Measurements from ENCODE around the gene POLR3A. TPM values are rescaled to one million over a fixed set of nuclear protein-coding genes. Genes with fewer than 3 reads are reported as not detected.

The POLR3A gene
- total RNA-seq, 1 donor from 2014 or later: 12.6 TPM

DNA sequence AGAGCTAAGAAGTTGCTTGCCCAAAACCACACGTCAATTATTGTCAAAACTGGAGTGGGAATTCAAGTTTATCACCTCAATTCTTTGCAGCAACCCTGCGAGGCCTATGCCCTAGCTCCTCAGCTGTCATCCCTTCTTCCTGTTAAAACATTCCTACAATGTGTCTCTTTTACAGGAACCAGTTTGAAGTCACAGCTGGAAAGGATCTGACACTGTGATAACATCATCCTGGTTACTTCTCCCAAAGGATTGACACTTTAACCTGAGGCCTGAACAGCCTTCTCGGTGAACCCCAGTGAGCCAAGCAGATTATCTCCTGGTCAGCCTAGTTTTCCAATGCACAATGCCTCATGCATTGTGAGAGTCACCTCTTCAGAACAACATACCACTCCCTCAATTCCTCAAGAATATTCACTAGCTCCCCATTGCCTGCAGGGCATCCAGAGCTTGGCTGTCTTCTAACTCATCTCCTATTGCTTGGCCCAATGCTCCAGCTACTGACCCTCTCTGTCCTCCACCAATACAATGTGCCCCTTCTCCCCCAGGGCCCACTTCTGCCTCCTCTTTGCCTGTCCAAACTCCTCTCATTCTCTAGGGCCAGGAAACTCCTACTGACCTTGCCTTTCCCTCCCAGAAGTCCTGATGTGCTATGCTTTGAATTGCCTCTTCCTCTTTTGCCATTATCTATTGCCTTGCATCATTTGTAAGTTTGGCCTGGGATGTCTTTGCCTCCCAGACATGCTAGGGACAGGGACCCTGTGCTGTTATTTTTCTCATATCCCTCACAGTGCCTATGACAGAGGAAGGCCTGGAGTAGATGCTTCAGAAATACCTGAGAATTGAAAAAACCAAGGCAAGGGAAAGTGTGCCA, 92.4 kb downstream of the POLR3A start:
- intact Hi-C loops (cut with DNase I): no loop called here
- no peak for ATAC-seq
- no peak for DNase-seq (ENCODE audit: low spot score)

DNA sequence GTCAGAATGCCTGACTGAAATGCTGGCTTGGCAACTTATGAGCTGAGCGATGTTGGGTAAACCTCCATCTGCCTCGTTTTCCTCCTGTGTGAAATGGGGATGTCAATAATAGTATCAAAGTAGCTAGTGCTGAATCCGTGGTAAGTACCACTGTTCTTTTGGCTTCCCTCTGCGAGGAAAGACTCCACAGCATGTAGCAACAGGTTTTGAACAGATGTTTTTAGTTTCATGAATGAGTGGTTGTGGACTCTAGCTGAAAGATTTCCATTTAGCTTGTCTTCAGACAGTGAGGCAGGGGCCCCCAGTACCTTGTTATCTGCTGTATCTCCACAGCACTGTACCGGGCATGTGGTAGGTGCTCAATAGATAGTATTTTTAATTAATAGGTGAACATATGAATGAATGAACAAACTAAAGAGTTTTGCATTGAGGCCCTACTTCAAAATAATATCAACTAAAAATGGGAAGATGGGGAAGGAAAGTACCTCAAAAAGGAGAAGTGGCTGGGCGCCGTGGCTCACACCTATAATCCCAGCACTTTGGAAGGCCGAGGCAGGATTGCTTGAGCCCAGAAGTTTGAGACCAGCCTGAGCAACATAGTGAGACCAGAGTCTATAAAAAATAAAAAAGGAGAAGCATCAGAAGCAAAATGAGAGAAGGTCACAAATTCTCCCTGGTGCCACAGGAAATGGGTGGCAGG, 97.1 kb downstream of the POLR3A start:
- ATAC-seq (no peak), DNase-seq (ENCODE audit: low spot score) (no peak)
- intact Hi-C loops (cut with DNase I): no loop called here

DNA sequence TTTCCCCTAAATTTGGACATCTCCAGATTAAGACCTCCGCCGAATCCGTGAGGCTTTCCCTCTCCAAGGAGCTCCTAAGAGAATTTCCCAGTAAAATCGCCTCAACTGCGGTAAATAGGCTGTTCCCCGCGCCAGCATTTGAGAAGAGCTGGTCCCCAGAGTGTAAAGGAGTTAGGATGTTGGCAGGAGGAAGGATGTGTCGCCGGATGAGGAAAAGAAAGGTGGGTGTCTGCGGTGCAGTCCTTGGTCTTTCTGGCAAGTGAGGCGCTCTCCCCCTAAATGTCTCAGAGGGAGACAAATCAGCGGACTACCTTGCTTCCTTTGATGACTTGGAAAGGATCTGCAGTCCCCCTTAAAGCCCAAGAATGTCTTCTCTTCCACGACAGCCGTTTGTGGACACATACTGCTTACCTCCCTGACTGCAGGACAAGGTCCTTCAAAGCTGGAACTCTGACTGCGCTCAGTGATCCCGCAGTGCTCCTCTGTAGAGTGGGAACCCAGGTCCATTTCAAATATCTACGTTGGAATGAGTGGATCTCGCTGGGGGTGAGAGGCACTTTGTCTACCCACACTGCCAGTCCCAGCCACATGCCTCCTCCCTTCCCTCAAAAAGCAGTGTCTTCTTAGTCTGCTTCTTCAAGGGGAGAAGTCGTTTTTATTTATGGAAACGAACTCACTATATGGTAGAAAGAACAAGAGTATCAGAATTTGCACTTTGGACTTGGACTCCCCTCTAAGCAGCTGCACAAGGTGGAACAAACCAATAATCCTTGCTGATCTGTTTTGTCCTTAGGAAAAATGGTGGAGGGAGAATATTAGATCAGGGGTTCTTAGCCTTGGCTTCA, 101.7 kb downstream of the POLR3A start:
- DNase-seq (ENCODE audit: low spot score) (no peak), ATAC-seq (peak; percentile 4)

DNA sequence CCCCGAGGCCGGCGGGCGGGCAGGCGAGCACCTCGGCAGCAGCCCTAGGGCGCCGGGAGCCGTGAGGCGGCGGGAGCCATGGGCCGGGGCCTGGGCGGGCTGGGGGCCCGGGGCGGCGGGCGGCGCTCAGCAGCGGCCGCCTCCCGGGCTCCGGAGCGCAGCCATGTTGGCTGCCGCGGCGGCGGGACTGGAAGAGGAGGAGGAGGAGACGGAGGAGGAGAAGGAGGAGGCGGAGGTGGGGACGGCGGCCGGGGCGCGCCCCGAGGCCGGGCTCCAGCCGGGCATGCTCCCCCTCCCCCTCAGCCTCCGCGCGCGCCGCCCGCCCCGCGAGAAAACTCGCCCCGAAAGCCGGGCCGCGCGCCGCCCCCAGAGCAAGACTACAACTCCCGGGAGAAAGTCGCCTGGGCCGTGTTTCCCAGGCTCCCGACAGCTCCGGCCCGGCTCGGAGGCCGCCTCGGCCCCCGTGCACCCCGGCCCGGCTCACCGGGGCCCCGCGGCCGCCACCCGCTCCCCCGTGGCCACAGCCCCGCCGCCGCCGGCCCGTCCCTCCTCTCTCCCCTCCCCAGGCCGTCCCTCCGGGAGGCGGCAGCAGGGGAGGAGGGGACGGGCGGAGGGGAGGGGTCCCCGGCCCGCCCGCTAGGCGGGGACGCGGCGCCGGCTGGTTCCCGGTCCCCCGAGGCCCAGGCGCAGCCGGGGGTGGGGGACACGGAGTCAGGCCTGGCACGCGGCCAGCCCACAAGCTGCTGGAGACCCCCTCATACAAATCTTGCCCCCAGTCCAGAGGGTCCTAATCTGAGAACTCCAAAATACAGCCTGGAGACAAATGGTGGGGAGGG, 102.5 kb downstream of the POLR3A start, which contains the start of gene DLG5:
DLG5 (minus strand) TSS at position 190 of the 836 bp plus-strand sequence. CDS start 235 bp downstream, outside the sequence.
- intact Hi-C loops (cut with DNase I): no loop called here
- DNase-seq (ENCODE audit: low spot score) (peak; percentile 82), ATAC-seq (peak; percentile 91)

More for the DNA sequence above, 101.7 kb downstream of the POLR3A start:
- intact Hi-C loops (cut with DNase I): no loop called here

DNA sequence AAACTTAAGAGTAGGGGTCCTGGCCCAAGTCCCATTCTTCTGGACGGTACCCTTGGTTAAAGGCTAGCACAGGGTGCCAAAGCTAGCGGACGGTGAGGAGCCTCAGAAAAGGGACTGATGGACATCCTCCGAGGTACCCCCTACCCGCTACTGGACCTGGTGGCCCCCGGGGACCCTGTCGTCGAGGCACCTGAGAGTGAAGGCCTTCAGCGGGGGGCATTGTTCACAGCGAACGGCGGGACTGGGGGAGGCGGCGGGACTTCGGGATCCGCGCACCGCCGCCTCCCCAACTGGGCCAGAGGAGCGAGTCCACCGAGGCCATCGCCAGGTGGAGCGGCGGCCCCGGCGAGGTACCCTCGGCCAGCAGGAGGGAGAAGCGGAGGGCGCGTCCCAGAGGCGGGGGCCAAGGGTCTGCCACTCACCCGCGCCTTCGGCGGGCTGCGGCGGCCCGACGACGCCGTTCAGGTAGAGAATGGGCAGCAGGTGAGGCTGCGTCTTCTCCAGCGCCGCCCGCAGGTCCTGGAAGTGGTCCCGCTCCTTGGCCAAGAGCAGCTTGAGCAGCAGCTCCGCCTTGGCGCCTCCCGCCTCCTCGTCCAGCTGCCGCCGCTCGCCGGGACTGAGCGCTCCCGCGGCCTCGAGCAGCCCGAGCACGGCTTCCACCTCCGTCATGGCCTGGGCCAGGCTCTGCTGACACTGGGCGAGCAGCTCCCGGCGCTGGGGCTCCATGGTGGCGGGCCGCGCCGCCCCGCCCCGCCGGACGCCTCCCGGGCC, 103.3 kb downstream of the POLR3A start:
- DNase-seq (ENCODE audit: low spot score): peak; percentile 70
- ATAC-seq: peak; percentile 35
- intact Hi-C loops (cut with DNase I): no loop called here

DNA sequence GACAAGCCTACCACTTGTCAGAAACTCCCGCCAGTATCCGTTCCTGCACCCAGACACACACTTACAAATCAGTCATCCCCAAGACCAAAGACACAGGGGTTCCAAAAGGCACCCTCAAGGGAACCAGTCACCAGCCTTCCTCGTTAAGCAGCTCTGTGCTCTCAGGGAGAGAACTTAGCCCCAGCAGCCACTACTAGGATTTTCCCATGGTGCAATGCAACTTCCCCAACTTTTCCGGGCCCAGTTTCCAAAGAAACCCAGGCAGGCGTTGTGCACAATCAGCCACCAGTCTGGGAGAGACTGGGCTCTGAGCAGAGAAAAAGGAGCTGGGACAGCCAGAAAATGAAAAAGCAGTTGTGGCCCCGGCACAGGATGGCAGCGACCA, 103.9 kb downstream of the POLR3A start:
- intact Hi-C loops (cut with DNase I): no loop called here
- DNase-seq (ENCODE audit: low spot score) (no peak), ATAC-seq (peak; percentile 54)

DNA sequence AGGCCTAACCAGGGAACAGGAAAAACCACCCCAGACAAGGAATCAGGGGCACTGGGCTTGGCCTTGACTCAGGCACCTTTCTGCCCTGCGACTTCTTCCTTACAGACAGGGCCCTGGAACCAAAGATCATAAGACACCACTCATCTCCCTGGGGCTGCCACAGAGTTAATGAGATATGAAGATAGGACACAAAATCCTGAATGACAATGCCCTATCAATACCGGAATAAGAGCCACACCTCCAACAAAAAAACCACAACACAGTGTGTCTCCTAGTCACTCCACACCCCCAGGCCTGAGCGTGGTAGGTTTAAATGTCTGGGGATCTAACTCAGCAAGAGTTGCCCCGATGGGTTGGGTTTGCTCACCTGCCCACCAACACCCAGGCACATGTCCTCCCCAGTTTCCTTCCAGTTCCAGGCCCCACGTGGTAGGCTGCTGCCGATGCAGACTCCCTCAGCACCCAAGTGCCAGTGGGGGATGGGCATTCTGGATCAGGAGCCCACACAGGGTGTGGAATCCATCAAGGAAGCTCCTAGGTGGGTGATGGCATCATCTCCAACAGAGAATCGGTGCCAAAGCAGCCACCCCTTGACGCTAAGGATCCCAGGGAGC, 106.6 kb downstream of the POLR3A start:
- intact Hi-C loops (cut with DNase I): no loop called here
- no peak for DNase-seq (ENCODE audit: low spot score)
- ATAC-seq: no peak

DNA sequence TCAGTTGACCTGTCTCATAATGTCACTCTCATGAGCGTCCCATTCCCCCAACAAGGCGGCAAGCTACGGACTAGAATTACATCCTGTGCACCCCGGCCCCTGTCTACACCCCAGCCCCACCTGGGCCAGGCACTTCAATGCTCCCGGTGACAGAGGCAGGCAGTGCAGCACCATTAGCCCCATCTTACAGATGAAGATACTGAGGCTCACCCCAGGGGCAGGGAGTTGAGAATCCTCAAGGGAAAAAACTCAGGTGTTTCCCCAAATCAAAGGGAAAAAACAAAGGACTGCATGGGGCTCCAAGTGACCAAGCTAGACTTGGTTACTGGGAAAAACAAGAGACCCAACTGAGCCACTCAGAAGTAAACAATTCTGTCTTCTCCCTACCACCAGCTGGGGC, 107.3 kb downstream of the POLR3A start:
- ATAC-seq (no peak), DNase-seq (ENCODE audit: low spot score) (no peak)
- intact Hi-C loops (cut with DNase I): no loop called here

DNA sequence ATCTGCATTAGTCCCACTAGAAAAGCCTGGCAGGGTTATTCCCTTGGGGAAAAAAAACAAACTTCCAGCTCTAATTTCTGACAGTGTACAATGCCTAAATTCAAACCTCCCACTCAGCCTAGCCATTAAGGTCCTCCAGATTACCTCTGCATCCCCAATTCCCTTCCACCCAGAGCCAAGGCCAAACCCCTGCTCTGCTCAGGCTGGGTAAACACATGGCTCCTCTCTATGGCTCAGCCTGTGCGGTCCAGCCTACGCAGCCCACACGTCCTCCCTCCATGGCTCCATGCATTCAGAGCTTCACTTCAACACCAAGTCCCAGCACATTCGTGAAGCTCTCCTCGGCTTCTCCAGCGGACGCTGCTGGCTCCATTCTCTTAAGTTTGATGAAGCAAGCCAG, 107.9 kb downstream of the POLR3A start:
- intact Hi-C loops (cut with DNase I): no loop called here
- no peak for ATAC-seq
- no peak for DNase-seq (ENCODE audit: low spot score)

DNA sequence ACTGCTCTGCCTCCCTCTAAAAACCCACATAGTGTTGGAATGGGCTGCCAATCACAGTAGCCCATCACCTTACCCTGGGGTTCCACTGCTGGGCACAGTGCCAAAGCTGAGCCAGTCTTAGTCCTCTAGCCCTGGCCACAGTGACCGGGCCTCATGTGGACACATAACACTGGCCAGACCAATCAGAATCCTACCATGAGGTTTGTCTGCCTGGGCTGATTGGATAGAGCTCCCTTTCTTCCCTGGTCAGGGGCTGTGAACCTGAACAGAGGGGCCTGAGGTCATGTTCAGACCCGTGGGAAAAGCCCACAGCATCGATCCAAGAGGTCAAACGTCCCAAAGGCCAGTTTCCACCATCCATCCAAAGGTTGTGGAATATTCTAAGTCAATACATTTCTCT, 108.8 kb downstream of the POLR3A start:
- DNase-seq (ENCODE audit: low spot score): no peak
- no peak for ATAC-seq
- intact Hi-C loops (cut with DNase I): no loop called here

DNA sequence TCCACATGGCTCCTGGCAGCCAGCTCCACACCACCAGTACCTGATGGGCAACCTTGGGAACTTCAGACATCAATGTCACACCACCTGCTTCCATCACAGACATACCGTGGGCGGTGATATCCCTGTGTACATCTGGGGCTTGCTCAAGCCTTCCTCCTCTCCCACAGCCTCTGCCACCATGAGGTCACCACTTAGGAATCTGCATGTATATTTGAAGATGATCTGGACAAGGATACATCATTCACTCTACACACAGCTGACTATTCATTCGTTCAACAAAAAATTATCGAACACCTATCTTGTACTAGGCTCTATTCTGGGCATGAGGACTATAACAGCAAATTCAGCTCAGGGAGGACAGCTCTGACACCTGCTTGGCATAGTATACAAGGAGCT, 109.6 kb downstream of the POLR3A start:
- DNase-seq (ENCODE audit: low spot score) (no peak), ATAC-seq (no peak)
- intact Hi-C loops (cut with DNase I): no loop called here

Other genes with a start within 250 kb of the POLR3A start
- gene DLG5, start 102.8 kb downstream of the POLR3A start, total RNA-seq: 31.3 TPM
- gene RPS24, start 4.3 kb upstream of the POLR3A start, total RNA-seq: 1,000 TPM

Measured in sciatic nerve (tissue), 2 donors.